ENCODE results near the gene GRHL3. TPM values are rescaled to one million over a fixed set of nuclear protein-coding genes. Genes with fewer than 3 reads are reported as not detected.

The GRHL3 gene
- total RNA-seq, 4 donors from 2014 or later: 77.6 to 179 (median 115) TPM

DNA sequence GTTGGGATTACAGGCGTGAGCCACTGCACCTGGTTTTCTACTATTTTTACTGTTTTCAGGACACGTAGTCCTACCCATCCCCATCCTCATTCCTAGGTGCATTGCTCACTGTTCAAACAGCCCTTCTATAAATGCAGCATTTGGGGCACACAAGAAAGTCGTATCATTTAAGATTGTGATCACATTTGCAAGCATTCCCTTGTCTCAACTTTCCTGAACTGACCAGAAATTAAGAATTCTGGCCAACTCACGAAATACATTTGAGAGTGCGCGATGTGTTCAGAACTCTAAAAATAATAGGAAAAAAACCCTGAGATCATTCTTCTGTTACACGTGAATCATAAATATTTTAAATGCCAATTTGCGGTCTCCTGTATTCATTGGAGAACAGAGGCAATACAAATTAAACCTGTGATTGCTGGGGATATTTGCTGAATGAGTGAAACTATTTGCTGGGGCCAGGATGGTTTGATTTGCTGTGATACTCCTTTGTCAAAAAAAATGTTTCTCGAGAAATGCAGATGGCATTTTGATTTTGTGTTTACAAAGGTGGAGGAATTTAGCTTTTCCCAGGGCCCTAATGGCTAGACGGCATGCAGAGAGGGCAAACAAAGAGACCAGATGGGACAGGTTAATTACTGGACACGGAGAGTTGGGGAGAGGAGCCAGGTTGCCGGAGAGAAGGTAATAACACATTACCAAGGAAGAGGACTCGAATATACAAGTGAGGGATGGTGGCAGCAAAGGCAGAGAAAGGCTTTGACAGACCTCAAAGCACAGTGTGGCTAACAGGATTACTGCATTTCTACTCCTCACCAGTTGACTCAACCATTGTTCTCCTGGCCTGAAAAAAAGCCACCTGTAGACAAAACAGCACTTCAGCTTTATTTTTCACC lies 56.0 kb downstream of the GRHL3 start:
- 54 to 75% methylated on average over 13 of the region's 13 CpGs for WGBS, 2 donors
- Histone ChIP-seq H3K27me3 (no peaks in the 10 kb centered on the region), H3K9me3 (no peaks in the 10 kb centered on the region), H3K4me1 (peaks cover 5 to 67% (median 23%) of the 10 kb centered on the region in 3 donors), H3K27ac (peak overlapping the region; percentile 11 to 91 (median 88)), H3K4me3 (no peak overlapping the region), H3K36me3 (no peaks in the 10 kb centered on the region)
- TF ChIP-seq, protein P1, sequence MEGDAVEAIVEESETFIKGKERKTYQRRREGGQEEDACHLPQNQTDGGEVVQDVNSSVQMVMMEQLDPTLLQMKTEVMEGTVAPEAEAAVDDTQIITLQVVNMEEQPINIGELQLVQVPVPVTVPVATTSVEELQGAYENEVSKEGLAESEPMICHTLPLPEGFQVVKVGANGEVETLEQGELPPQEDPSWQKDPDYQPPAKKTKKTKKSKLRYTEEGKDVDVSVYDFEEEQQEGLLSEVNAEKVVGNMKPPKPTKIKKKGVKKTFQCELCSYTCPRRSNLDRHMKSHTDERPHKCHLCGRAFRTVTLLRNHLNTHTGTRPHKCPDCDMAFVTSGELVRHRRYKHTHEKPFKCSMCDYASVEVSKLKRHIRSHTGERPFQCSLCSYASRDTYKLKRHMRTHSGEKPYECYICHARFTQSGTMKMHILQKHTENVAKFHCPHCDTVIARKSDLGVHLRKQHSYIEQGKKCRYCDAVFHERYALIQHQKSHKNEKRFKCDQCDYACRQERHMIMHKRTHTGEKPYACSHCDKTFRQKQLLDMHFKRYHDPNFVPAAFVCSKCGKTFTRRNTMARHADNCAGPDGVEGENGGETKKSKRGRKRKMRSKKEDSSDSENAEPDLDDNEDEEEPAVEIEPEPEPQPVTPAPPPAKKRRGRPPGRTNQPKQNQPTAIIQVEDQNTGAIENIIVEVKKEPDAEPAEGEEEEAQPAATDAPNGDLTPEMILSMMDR (IDR thresholded peaks at IDR 0.05): no peak
- TF ChIP-seq POLR2A (IDR thresholded peaks at IDR 0.05): no peak
- intact Hi-C loops (cut with DNase I): no loop called here
- no peak for DNase-seq

DNA sequence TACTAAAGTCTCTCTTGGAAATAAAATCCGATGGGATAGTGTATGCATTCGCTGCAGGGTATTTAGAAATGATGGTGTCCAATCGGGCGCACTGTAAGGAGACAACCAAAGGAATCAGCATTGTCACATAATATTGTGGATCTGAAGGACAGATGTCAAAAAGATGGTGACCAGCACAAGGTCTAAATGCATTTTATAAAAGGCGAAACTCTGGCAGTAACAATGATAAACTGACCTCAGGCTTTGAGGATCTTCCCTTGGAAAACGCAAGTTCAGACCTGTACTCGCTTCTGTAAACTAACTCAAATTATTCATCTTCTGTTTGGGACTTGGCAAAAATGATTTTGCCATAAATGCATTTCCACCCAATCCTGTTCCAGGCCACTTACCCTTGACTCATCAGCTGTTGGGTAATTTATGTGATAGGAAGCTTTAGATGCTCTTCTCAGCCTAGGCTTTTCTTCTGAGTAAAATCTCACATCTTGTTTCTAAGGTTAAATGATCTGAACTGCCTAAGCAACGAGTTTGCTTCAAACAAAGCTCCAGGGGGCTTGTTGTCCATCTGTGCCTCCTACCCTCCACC lies 60.7 kb downstream of the GRHL3 start:
- 30 to 66% methylated on average over 8 of the region's 8 CpGs for WGBS, 2 donors
- H3K27me3 ChIP-seq: no peaks in the 10 kb centered on the region
- no peak for DNase-seq
- H3K9me3 ChIP-seq: no peaks in the 10 kb centered on the region
- intact Hi-C loops (cut with DNase I): loop anchor here (5.0 kb wide), 1 partner anchor 58 kb away; no protein-coding TSS in a partner anchor
- no peak for TF ChIP-seq POLR2A (IDR thresholded peaks at IDR 0.05)
- TF ChIP-seq, protein P1 (IDR thresholded peaks at IDR 0.05): no peak
- no peak overlapping the region for H3K4me3 ChIP-seq
- H3K27ac ChIP-seq: peak overlapping the region; percentile 76 to 90 (median 84)
- H3K36me3 ChIP-seq: no peaks in the 10 kb centered on the region
- H3K4me1 ChIP-seq: peaks cover 13 to 78% (median 37%) of the 10 kb centered on the region in 3 donors

- Histone ChIP-seq H3K27ac (peak overlapping the region; percentile 73 to 90 (median 84)), H3K9me3 (no peaks in the 10 kb centered on the region), H3K36me3 (no peaks in the 10 kb centered on the region), H3K27me3 (no peaks in the 10 kb centered on the region), H3K4me1 (peaks cover 16 to 78% (median 43%) of the 10 kb centered on the region in 3 donors), H3K4me3 (no peak overlapping the region)
- TF ChIP-seq, protein P1 (IDR thresholded peaks at IDR 0.05): no peak
- no peak for TF ChIP-seq POLR2A (IDR thresholded peaks at IDR 0.05)
- intact Hi-C loops (cut with DNase I): loop anchor here (5.0 kb wide), 1 partner anchor 58 kb away; no protein-coding TSS in a partner anchor
- no peak for DNase-seq
- WGBS, 2 donors: 74 to 81% methylated on average over 3 to 4 of the region's 5 CpGs
Observed at GRCh38 chr1:24380508-24380907, 61.4 kb downstream of the GRHL3 start.

- Histone ChIP-seq H3K27me3 (no peaks in the 10 kb centered on the region), H3K4me3 (no peak overlapping the region), H3K27ac (peak overlapping the region; percentile 73 to 90 (median 84)), H3K9me3 (no peaks in the 10 kb centered on the region), H3K36me3 (no peaks in the 10 kb centered on the region), H3K4me1 (peaks cover 20 to 80% (median 50%) of the 10 kb centered on the region in 3 donors)
- intact Hi-C loops (cut with DNase I): loop anchor here (5.0 kb wide), 1 partner anchor 59 kb away; no protein-coding TSS in a partner anchor
- no peak for TF ChIP-seq POLR2A (IDR thresholded peaks at IDR 0.05)
- TF ChIP-seq, protein P1 (IDR thresholded peaks at IDR 0.05): no peak
- DNase-seq: no peak
- 49 to 86% methylated on average over 2 of the region's 2 CpGs for WGBS, 2 donors
Observed at GRCh38 chr1:24381256-24381655, 62.1 kb downstream of the GRHL3 start.

DNA sequence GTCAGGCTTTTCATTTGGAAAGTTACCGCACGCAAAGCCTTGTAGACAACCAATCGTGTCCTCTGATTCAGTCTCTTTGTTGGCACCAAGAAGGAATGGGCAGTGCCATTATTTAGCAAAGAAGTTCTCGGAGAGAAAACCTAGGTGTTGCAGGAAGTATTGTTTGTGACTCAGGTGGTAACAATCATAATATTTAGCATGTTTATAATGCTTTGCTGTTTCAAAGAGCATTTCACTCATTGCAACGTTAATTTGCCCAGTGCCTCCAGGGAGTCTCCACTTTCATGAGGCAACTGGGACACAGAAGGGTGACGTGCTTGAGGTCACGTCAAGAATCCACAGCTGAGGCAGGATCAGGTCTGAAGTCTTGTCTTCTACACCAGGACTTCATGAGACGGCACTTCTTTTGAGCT lies 63.0 kb downstream of the GRHL3 start:
- no peak overlapping the region for H3K4me3 ChIP-seq
- no peaks in the 10 kb centered on the region for H3K27me3 ChIP-seq
- 33 to 76% methylated on average over 6 to 8 of the region's 8 CpGs for WGBS, 2 donors
- peaks cover 23 to 89% (median 54%) of the 10 kb centered on the region in 3 donors for H3K4me1 ChIP-seq
- H3K9me3 ChIP-seq: no peaks in the 10 kb centered on the region
- no peak for TF ChIP-seq POLR2A (IDR thresholded peaks at IDR 0.05)
- no peak for DNase-seq
- peak overlapping the region; percentile 82 to 90 (median 84) for H3K27ac ChIP-seq
- H3K36me3 ChIP-seq: no peaks in the 10 kb centered on the region
- intact Hi-C loops (cut with DNase I): loop anchor here (5.0 kb wide), 1 partner anchor 60 kb away; no protein-coding TSS in a partner anchor
